GM10266 (cell line): ENCODE results near the gene LRIG1.

ENCODE experiments used
- DNase-seq: peaks from one replicate; pipeline ENCODE4 v3.0.0; 2012; ENCODE audit errors: extremely low spot score
- CTCF ChIP-seq: IDR thresholded peaks from 2 replicates; pipeline ENCODE4 v1.5.1; 2012; ENCODE audit warnings: mild to moderate bottlenecking, low read depth; ENCODE audit not compliant: control insufficient read depth, insufficient read depth; ENCODE audit errors: missing control alignments

Gene LRIG1

GRCh38 chr3:66463730-66464511 lies 36.9 kb downstream of the LRIG1 start:
- TF ChIP-seq CTCF: no peak
- DNase-seq: no peak

- DNase-seq: no peak
- no peak for TF ChIP-seq CTCF
Observed at GRCh38 chr3:66463054-66463631, 37.7 kb downstream of the LRIG1 start.

DNA sequence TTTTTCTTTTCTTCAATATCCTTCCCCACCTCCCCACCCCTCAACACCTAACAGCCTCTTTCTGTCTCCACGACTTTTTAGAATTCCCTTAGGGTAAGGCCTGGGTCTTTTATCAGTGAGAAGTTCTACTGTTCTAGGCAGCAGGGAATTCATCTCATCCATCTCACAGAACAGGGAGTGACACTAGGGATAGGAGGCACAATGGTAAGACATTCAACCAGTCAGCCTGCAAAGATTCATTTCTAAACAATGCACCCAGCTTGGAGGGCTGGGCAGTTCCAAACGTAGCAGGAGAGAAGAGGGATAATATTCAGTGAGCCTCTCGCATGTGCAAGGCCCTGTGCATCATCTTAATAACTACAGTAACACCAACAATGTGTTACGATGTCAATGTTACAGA lies 43.6 kb downstream of the LRIG1 start:
- no peak for DNase-seq
- no peak for TF ChIP-seq CTCF

- no peak for TF ChIP-seq CTCF
- DNase-seq: no peak
Observed at GRCh38 chr3:66456711-66457173, 44.1 kb downstream of the LRIG1 start.

GRCh38 chr3:66454464-66454859 lies 46.4 kb downstream of the LRIG1 start:
- no peak for DNase-seq
- TF ChIP-seq CTCF: no peak

GRCh38 chr3:66453651-66454463 lies 47.0 kb downstream of the LRIG1 start:
- DNase-seq: no peak
- no peak for TF ChIP-seq CTCF

DNA sequence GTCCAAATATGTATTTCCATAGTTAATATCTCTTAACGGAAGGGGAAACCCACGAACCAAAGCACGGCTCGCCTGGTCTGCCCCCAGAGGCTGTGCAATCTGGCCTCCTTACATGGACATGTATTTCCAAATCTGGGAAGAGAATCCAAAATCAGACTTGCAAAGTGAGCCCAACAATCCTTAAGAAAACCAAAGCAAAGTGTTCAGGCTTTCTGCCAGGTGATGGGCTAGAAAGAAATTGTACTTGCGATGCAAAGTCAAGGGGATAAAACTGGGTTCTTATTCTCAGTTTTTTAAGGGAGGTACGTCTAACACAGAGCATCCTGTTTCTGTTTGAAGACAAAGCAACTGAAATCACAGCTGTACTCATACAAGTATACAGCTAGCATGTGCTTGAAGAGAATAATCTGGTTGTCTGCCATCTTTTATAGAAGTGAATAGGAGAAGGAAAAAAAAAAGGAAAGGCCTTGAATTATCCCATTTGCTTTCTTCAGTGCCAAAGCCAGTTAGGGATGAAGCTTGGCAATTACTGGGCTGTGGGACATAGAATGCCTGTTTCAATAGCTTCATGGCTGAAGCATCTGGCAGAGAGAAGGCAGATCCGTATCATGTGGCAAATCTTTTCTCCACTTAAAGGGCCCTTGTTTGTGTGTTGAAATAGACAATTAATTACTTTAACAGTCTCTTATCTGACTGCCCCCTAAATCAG lies 48.4 kb downstream of the LRIG1 start:
- DNase-seq: no peak
- TF ChIP-seq CTCF: no peak
